Vagina (tissue), 2 donors: ENCODE results near the gene TRPM2. TPM values are rescaled to one million over a fixed set of nuclear protein-coding genes. Genes with fewer than 3 reads are reported as not detected.

Experiments
- DNase-seq, 2 donors: peaks; one replicate each; pipeline ENCODE4 v3.0.0-alpha.2; 2017; ENCODE audit errors: extremely low spot score in 2 of 2
- H3K27ac ChIP-seq: fragments of 200-600 bp; sonication (generic); one replicate; pipeline ENCODE4 v1.5.1; 2019
- H3K27me3 ChIP-seq: fragments of 200-600 bp; sonication (generic); one replicate; pipeline ENCODE4 v1.5.1; 2019
- H3K36me3 ChIP-seq, 2 donors: fragments of 200-600 bp; sonication (generic); one replicate each; pipeline ENCODE4 v1.5.1; 2017 to 2019
- H3K4me1 ChIP-seq: fragments of 200-600 bp; sonication (generic); one replicate; pipeline ENCODE4 v1.5.1; 2019
- H3K4me3 ChIP-seq, 2 donors: fragments of 200-600 bp; sonication (generic); 1 replicate in 1 of 2; 2 replicates in 1 of 2; pipeline ENCODE4 v1.5.1; 2016 to 2019
- H3K9me3 ChIP-seq: fragments of 200-600 bp; sonication (generic); one replicate; pipeline ENCODE4 v1.5.1; 2019
- CTCF ChIP-seq, 3 experiments: fragments of 450-650 bp in 2 of 3; fragments of 200-600 bp in 1 of 3; sonication (generic) in 1 of 3; IDR thresholded peaks; one replicate each; pipeline ENCODE4 v1.5.1; 2017 to 2019; ENCODE audit warnings: antibody characterized with exemption in 3 of 3, mild to moderate bottlenecking in 2 of 3, moderate library complexity in 2 of 3
- POLR2A ChIP-seq, 2 donors: fragments of 450-650 bp; IDR thresholded peaks; one replicate each; pipeline ENCODE4 v1.6.1; 2017; ENCODE audit warnings: antibody characterized with exemption in 2 of 2, mild to moderate bottlenecking in 2 of 2, moderate library complexity in 2 of 2
- POLR2AphosphoS5 ChIP-seq, 2 donors: sonication (generic); formaldehyde crosslinking; IDR thresholded peaks; one replicate each; pipeline ENCODE4 v1.9.0; 2017; ENCODE audit warnings: antibody characterized with exemption in 2 of 2, mild to moderate bottlenecking in 2 of 2, low read depth in 1 of 2; ENCODE audit not compliant: insufficient read depth in 1 of 2
- intact Hi-C: fragments of 100-400 bp; cut with DNase I; formaldehyde crosslinking; loops from one replicate; pipeline ENCODE4 v1.15.1; 2023
- total RNA-seq: library from RNA; depleted of rRNA; stranded (reverse); fragments of >200 nt; gene quantifications from one replicate; pipeline ENCODE4 v1.2.3, GENCODE V29; 2016

TRPM2 gene
- total RNA-seq, 1 donor from 2014 or later: 2.2 TPM

- no peak for DNase-seq
Measured at GRCh38 chr21:44345495-44345894, 7.9 kb upstream of the TRPM2 start.

GRCh38 chr21:44347911-44348451, 5.4 kb upstream of the TRPM2 start:
- H3K9me3 ChIP-seq: no peaks in the 10 kb centered on the region
- TF ChIP-seq POLR2A (IDR thresholded peaks at IDR 0.05) (no peak), CTCF (IDR thresholded peaks at IDR 0.05) (no peak), POLR2AphosphoS5 (IDR thresholded peaks at IDR 0.05; ENCODE audit: insufficient read depth in 1 of 2, low read depth in 1 of 2) (no peak)
- intact Hi-C loops: no loop called here
- no peak overlapping the region for H3K27ac ChIP-seq
- H3K27me3 ChIP-seq: no peaks in the 10 kb centered on the region
- H3K36me3 ChIP-seq: no peaks in the 10 kb centered on the region
- H3K4me3 ChIP-seq: no peak overlapping the region
- H3K4me1 ChIP-seq: peaks cover 6% of the 10 kb centered on the region
- no peak for DNase-seq

More at GRCh38 chr21:44345495-44345894, 7.9 kb upstream of the TRPM2 start:
- no peaks in the 10 kb centered on the region for H3K4me1 ChIP-seq
- H3K4me3 ChIP-seq: no peak overlapping the region
- H3K27ac ChIP-seq: no peak overlapping the region
- no peak for TF ChIP-seq POLR2A (IDR thresholded peaks at IDR 0.05)
- TF ChIP-seq POLR2AphosphoS5 (IDR thresholded peaks at IDR 0.05; ENCODE audit: insufficient read depth in 1 of 2, low read depth in 1 of 2): no peak
- TF ChIP-seq CTCF (IDR thresholded peaks at IDR 0.05): no peak
- no peaks in the 10 kb centered on the region for H3K9me3 ChIP-seq
- H3K27me3 ChIP-seq: no peaks in the 10 kb centered on the region
- no peaks in the 10 kb centered on the region for H3K36me3 ChIP-seq
- intact Hi-C loops: no loop called here

- no peak for DNase-seq
- no peaks in the 10 kb centered on the region for H3K36me3 ChIP-seq
- H3K27me3 ChIP-seq: no peaks in the 10 kb centered on the region
- peaks cover 6% of the 10 kb centered on the region for H3K4me1 ChIP-seq
- H3K4me3 ChIP-seq: no peak overlapping the region
- intact Hi-C loops: no loop called here
- no peak overlapping the region for H3K27ac ChIP-seq
- no peaks in the 10 kb centered on the region for H3K9me3 ChIP-seq
- no peak for TF ChIP-seq CTCF (IDR thresholded peaks at IDR 0.05)
- TF ChIP-seq POLR2AphosphoS5 (IDR thresholded peaks at IDR 0.05; ENCODE audit: insufficient read depth in 1 of 2, low read depth in 1 of 2): no peak
- TF ChIP-seq POLR2A (IDR thresholded peaks at IDR 0.05): no peak
Measured at GRCh38 chr21:44348861-44349260, 4.6 kb upstream of the TRPM2 start.

- no peak for DNase-seq
- Histone ChIP-seq H3K27ac (no peak overlapping the region), H3K9me3 (no peaks in the 10 kb centered on the region), H3K27me3 (no peaks in the 10 kb centered on the region), H3K4me1 (peaks cover 6% of the 10 kb centered on the region), H3K4me3 (no peak overlapping the region), H3K36me3 (no peaks in the 10 kb centered on the region)
- intact Hi-C loops: no loop called here
- TF ChIP-seq POLR2A (IDR thresholded peaks at IDR 0.05): no peak
- TF ChIP-seq POLR2AphosphoS5 (IDR thresholded peaks at IDR 0.05; ENCODE audit: insufficient read depth in 1 of 2, low read depth in 1 of 2): no peak
- no peak for TF ChIP-seq CTCF (IDR thresholded peaks at IDR 0.05)
Measured at GRCh38 chr21:44349416-44349846, 4.0 kb upstream of the TRPM2 start.

GRCh38 chr21:44349847-44350772, 3.3 kb upstream of the TRPM2 start:
- intact Hi-C loops: no loop called here
- Histone ChIP-seq H3K4me1 (peaks cover 6% of the 10 kb centered on the region), H3K36me3 (no peaks in the 10 kb centered on the region), H3K9me3 (no peaks in the 10 kb centered on the region), H3K27ac (no peak overlapping the region), H3K4me3 (no peak overlapping the region), H3K27me3 (no peaks in the 10 kb centered on the region)
- no peak for DNase-seq
- no peak for TF ChIP-seq POLR2AphosphoS5 (IDR thresholded peaks at IDR 0.05; ENCODE audit: insufficient read depth in 1 of 2, low read depth in 1 of 2)
- TF ChIP-seq CTCF (IDR thresholded peaks at IDR 0.05): no peak
